ENCODE results near the gene TMCO6.

The TMCO6 gene

DNA sequence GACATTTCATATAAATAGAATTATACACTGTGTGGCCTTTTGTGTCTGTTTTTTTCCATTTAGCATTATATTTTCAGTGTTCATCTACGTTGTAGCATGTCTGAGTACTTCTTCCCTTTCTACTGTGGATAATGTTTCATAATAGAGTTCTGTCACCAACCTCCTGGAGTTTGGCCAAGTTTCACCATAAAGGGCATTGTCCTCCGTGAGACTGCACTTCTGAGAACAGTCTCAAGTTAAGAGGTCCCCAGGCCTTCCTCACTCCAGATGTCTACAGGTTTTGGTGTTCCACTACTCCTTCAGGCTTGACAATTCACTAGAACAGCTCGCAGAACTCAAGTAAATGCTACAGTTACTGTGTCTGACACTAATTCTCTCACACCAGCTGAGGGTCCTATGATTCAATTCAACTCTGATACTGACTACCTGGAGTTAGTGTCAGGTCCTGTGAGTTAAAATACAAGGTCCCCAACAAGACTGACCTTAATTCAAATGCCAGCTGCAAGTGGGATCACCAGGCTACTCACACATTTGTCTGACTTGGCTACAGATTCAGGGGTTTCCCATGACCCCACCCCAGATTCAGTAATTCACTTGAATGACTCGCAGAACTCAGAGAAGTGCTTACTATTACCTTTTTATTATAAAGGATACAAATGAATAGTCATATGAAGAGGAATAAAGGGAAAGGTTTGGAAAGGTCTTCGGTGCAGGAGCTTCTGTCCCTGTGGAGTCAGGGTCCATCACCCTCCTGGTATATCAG lies 43.5 kb upstream of the TMCO6 start:
- TF ChIP-seq TAF1 (IDR thresholded peaks at IDR 0.05; ENCODE audit: borderline replicate concordance, insufficient read depth, low read length) (no peak), POLR2AphosphoS5 (IDR thresholded peaks at IDR 0.05; ENCODE audit: low read depth, low read length) (no peak), SIN3A (IDR thresholded peaks at IDR 0.05; ENCODE audit: borderline replicate concordance, insufficient read depth, low read length) (no peak), FOXP2 (optimal IDR thresholded peaks at IDR 0.05; ENCODE audit: borderline replicate concordance, extremely low read depth, extremely low read length, insufficient read depth) (no peak)
- TF ChIP-seq, protein P1, sequence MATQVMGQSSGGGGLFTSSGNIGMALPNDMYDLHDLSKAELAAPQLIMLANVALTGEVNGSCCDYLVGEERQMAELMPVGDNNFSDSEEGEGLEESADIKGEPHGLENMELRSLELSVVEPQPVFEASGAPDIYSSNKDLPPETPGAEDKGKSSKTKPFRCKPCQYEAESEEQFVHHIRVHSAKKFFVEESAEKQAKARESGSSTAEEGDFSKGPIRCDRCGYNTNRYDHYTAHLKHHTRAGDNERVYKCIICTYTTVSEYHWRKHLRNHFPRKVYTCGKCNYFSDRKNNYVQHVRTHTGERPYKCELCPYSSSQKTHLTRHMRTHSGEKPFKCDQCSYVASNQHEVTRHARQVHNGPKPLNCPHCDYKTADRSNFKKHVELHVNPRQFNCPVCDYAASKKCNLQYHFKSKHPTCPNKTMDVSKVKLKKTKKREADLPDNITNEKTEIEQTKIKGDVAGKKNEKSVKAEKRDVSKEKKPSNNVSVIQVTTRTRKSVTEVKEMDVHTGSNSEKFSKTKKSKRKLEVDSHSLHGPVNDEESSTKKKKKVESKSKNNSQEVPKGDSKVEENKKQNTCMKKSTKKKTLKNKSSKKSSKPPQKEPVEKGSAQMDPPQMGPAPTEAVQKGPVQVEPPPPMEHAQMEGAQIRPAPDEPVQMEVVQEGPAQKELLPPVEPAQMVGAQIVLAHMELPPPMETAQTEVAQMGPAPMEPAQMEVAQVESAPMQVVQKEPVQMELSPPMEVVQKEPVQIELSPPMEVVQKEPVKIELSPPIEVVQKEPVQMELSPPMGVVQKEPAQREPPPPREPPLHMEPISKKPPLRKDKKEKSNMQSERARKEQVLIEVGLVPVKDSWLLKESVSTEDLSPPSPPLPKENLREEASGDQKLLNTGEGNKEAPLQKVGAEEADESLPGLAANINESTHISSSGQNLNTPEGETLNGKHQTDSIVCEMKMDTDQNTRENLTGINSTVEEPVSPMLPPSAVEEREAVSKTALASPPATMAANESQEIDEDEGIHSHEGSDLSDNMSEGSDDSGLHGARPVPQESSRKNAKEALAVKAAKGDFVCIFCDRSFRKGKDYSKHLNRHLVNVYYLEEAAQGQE (IDR thresholded peaks at IDR 0.05; ENCODE audit: insufficient read depth in 1 of 2, low read depth in 2 of 2, low read length in 2 of 2) = no peak

DNA sequence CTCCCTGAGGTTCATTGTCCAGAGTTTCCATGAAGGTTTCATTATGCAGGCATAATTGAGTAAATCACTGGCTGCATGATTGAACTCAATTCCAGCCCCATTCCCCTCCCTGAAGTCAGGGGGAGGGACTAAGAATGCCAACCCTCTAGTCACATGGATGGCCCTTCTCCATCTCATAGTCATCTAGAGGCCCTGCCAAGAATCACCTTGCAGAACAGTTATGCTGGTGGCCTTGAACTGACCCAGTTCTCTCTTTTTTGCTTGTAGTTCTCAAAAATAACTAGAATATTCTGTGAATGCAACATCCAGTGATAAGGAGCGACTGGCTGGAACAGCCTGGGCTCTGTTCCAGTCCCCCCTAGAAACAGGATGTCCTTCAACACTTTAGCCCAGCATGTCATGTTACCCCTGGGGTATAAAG lies 42.9 kb upstream of the TMCO6 start:
- TF ChIP-seq POLR2AphosphoS5 (IDR thresholded peaks at IDR 0.05; ENCODE audit: low read depth, low read length) = no peak
- no peak for TF ChIP-seq SIN3A (IDR thresholded peaks at IDR 0.05; ENCODE audit: borderline replicate concordance, insufficient read depth, low read length)
- no peak for TF ChIP-seq TAF1 (IDR thresholded peaks at IDR 0.05; ENCODE audit: borderline replicate concordance, insufficient read depth, low read length)
- TF ChIP-seq, protein P1 (IDR thresholded peaks at IDR 0.05; ENCODE audit: insufficient read depth in 1 of 2, low read depth in 2 of 2, low read length in 2 of 2) = no peak
- TF ChIP-seq FOXP2 (optimal IDR thresholded peaks at IDR 0.05; ENCODE audit: borderline replicate concordance, extremely low read depth, extremely low read length, insufficient read depth) = no peak

DNA sequence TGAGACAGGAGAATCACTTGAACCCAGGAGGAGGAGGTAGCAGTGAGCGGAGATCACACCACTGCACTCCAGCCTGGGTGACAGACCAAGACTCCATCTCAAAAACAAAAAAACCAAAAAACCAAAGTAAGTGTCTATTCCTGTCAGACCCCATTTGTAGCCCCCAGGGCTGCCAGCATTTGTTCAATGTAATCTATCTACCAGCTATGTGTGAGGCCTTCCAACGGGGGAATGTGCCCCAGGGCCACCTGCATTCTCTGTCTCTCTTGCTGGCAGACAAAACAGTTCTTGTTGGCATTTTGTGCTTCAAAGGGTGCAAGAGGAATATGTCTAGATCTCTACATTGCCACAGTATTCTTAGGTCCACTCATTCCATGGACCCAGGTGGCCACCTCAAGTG lies 40.4 kb upstream of the TMCO6 start:
- TF ChIP-seq, protein P1 (IDR thresholded peaks at IDR 0.05; ENCODE audit: insufficient read depth in 1 of 2, low read depth in 2 of 2, low read length in 2 of 2) = no peak
- no peak for TF ChIP-seq FOXP2 (optimal IDR thresholded peaks at IDR 0.05; ENCODE audit: borderline replicate concordance, extremely low read depth, extremely low read length, insufficient read depth)
- no peak for TF ChIP-seq TAF1 (IDR thresholded peaks at IDR 0.05; ENCODE audit: borderline replicate concordance, insufficient read depth, low read length)
- no peak for TF ChIP-seq SIN3A (IDR thresholded peaks at IDR 0.05; ENCODE audit: borderline replicate concordance, insufficient read depth, low read length)
- no peak for TF ChIP-seq POLR2AphosphoS5 (IDR thresholded peaks at IDR 0.05; ENCODE audit: low read depth, low read length)

DNA sequence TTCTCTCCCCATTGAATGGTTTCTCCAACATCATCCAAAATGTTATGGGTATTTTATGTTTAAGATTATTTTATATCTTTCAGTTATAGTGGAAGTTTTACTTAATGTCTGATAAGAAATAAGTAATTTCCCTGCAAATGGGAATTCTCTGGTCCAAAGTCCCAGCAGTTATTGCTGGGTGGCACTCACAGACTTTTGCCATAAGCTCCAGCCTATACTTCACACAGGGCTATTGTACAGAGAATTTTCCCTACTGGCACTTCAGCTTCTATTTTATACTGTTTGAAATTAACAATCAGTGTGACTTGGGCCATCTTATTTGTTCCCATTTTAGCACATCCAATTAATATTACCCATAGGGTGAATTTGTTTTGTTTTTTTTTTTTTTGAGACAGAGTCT lies 39.2 kb upstream of the TMCO6 start:
- TF ChIP-seq, protein P1 (IDR thresholded peaks at IDR 0.05; ENCODE audit: insufficient read depth in 1 of 2, low read depth in 2 of 2, low read length in 2 of 2) = no peak
- no peak for TF ChIP-seq FOXP2 (optimal IDR thresholded peaks at IDR 0.05; ENCODE audit: borderline replicate concordance, extremely low read depth, extremely low read length, insufficient read depth)
- TF ChIP-seq TAF1 (IDR thresholded peaks at IDR 0.05; ENCODE audit: borderline replicate concordance, insufficient read depth, low read length) = no peak
- no peak for TF ChIP-seq SIN3A (IDR thresholded peaks at IDR 0.05; ENCODE audit: borderline replicate concordance, insufficient read depth, low read length)
- TF ChIP-seq POLR2AphosphoS5 (IDR thresholded peaks at IDR 0.05; ENCODE audit: low read depth, low read length) = no peak
